HepG2 (cell line): Measurements from ENCODE around the gene STX2. TPM values are rescaled to one million over a fixed set of nuclear protein-coding genes. Genes with fewer than 3 reads are reported as not detected.

Source experiments
- AHDC1 ChIP-seq: sonication (generic); formaldehyde crosslinking; IDR thresholded peaks from 2 replicates; pipeline ENCODE4 v1.5.1; 2020; ENCODE audit warnings: mild to moderate bottlenecking, missing genetic modification reagents, borderline replicate concordance
- ARID4A ChIP-seq: sonication (generic); formaldehyde crosslinking; IDR thresholded peaks from 2 replicates; pipeline ENCODE4 v1.5.0; 2020; ENCODE audit warnings: mild to moderate bottlenecking, missing genetic modification reagents, borderline replicate concordance
- CHCHD3 ChIP-seq: sonication (generic); formaldehyde crosslinking; IDR thresholded peaks from 2 replicates; pipeline ENCODE4 v1.8.0; 2022; ENCODE audit warnings: mild to moderate bottlenecking, missing genetic modification reagents, moderate library complexity
- CHD4 ChIP-seq: fragments of 200-600 bp; sonication (generic); IDR thresholded peaks from 2 replicates; pipeline ENCODE4 v1.7.0; 2017; ENCODE audit warnings: mild to moderate bottlenecking, low read length, borderline replicate concordance
- GLMP ChIP-seq: sonication (generic); formaldehyde crosslinking; IDR thresholded peaks from 2 replicates; pipeline ENCODE4 v1.9.0; 2021; ENCODE audit warnings: missing genetic modification reagents, mild to moderate bottlenecking, borderline replicate concordance
- HDAC2 ChIP-seq: sonication (generic); formaldehyde crosslinking; IDR thresholded peaks from 2 replicates; pipeline ENCODE4 v1.4.0; 2020; ENCODE audit warnings: missing genetic modification reagents
- NBN ChIP-seq: fragments of 450-650 bp; conservative IDR thresholded peaks from 2 replicates; pipeline ENCODE4 v1.6.1; 2017
- PRPF4 ChIP-seq: fragments of 200-400 bp; formaldehyde crosslinking; IDR thresholded peaks from 2 replicates; pipeline ENCODE4 v1.6.1; 2016; ENCODE audit warnings: low read length, low read depth; ENCODE audit not compliant: poor library complexity, severe bottlenecking
- RXRA ChIP-seq: sonication (generic); formaldehyde crosslinking; IDR thresholded peaks from 2 replicates; pipeline ENCODE4 v1.5.1; 2020; ENCODE audit warnings: missing genetic modification reagents
- ZFY ChIP-seq: sonication (generic); formaldehyde crosslinking; IDR thresholded peaks from 2 replicates; pipeline ENCODE4 v1.4.0; 2020; ENCODE audit warnings: missing genetic modification reagents
- ZNF550 ChIP-seq: sonication (generic); formaldehyde crosslinking; IDR thresholded peaks from 2 replicates; pipeline ENCODE4 v1.4.0; 2020; ENCODE audit warnings: mild to moderate bottlenecking, missing genetic modification reagents, borderline replicate concordance
- polyA plus RNA-seq, 8 experiments: library from polyadenylated mRNA; depleted of rRNA in 3 of 8; stranded (reverse) in 7 of 8; unstranded in 1 of 8; fragments of >200 nt; fragmentation: Illumina TruSeq in 4 of 8; extraction: Trizol in 4 of 8; gene quantifications; 2 replicates each; pipeline versions ENCODE4 v1.2.1 to v1.2.3, GENCODE V29; 2011 to 2016; ENCODE audit warnings: low read depth in 4 of 8, missing spikeins in 1 of 8, mixed read lengths in 1 of 8; ENCODE audit not compliant: insufficient read depth in 1 of 8
- total RNA-seq, 5 experiments: library from RNA; depleted of rRNA; stranded (reverse); fragments of >200 nt; fragmentation: Illumina TruSeq; extraction: Trizol; gene quantifications; 2 replicates each; pipeline ENCODE4 v1.2.3, GENCODE V29; 2016; ENCODE audit warnings: low read depth in 1 of 5
- TF ChIP-seq, protein P1 (sequence below): sonication (generic); formaldehyde crosslinking; IDR thresholded peaks from 2 replicates; pipeline ENCODE4 v1.5.0; 2020; ENCODE audit warnings: missing genetic modification reagents, mild to moderate bottlenecking, borderline replicate concordance
- TF ChIP-seq, protein P2 (sequence below): sonication (generic); formaldehyde crosslinking; IDR thresholded peaks from 2 replicates; pipeline ENCODE4 v1.4.0; 2020; ENCODE audit warnings: mild to moderate bottlenecking, missing genetic modification reagents

Gene STX2
- total and polyA plus RNA-seq, 2 of the 13 experiments (the other 11 are each of a cell fraction or from before 2014, with no cell fraction given), result 13.4 to 25.1 TPM

GRCh38 chr12:130764475-130765185 lies 74.4 kb downstream of the STX2 start (continued):
- TF ChIP-seq GLMP (CRISPR knock-in tag) (no peak), PRPF4 (no peak), NBN (peak; percentile 83), CHD4 (peak; percentile 87; the same call in 1 of the 2 replicates), RXRA (no peak), CHCHD3 (no peak), ARID4A (CRISPR knock-in tag) (peak; percentile 24; the same call in 1 of the 2 replicates), ZNF550 (CRISPR knock-in tag) (no peak), HDAC2 (CRISPR knock-in tag) (no peak), AHDC1 (no peak), ZFY (CRISPR knock-in tag) (no peak)
- TF ChIP-seq, protein P1, sequence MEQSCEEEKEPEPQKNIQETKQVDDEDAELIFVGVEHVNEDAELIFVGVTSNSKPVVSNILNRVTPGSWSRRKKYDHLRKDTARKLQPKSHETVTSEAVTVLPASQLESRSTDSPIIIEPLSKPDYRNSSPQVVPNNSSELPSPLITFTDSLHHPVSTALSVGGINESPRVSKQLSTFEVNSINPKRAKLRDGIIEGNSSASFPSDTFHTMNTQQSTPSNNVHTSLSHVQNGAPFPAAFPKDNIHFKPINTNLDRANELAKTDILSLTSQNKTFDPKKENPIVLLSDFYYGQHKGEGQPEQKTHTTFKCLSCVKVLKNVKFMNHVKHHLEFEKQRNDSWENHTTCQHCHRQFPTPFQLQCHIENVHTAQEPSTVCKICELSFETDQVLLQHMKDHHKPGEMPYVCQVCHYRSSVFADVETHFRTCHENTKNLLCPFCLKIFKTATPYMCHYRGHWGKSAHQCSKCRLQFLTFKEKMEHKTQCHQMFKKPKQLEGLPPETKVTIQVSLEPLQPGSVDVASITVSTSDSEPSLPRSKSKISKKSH, result no peak
- TF ChIP-seq, protein P2, sequence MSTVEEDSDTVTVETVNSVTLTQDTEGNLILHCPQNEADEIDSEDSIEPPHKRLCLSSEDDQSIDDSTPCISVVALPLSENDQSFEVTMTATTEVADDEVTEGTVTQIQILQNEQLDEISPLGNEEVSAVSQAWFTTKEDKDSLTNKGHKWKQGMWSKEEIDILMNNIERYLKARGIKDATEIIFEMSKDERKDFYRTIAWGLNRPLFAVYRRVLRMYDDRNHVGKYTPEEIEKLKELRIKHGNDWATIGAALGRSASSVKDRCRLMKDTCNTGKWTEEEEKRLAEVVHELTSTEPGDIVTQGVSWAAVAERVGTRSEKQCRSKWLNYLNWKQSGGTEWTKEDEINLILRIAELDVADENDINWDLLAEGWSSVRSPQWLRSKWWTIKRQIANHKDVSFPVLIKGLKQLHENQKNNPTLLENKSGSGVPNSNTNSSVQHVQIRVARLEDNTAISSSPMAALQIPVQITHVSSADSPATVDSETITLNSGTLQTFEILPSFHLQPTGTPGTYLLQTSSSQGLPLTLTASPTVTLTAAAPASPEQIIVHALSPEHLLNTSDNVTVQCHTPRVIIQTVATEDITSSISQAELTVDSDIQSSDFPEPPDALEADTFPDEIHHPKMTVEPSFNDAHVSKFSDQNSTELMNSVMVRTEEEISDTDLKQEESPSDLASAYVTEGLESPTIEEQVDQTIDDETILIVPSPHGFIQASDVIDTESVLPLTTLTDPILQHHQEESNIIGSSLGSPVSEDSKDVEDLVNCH (CRISPR knock-in tag), result no peak
